ENCODE data around the gene RAPGEF2.
"Not testable (repeated sequence)": the region's sequence is repeated elsewhere in the genome, so short reads cannot be mapped to it uniquely, and the experiment has no call there.

The RAPGEF2 gene

GRCh38 chr4:159098482-159099127 lies 4.3 kb upstream of the RAPGEF2 start:
- no peak for DNase-seq (ENCODE audit: low read depth)

- no peak for DNase-seq (ENCODE audit: low read depth)
Observed at GRCh38 chr4:159101988-159102621, 774 bp upstream of the RAPGEF2 start.

- DNase-seq (ENCODE audit: low read depth) = no peak
Observed at GRCh38 chr4:159103384-159103990, 608 bp downstream of the RAPGEF2 start.

- DNase-seq (ENCODE audit: low read depth) = no peak
Observed at GRCh38 chr4:159104694-159105414, 2.0 kb downstream of the RAPGEF2 start.

- no peak for DNase-seq (ENCODE audit: low read depth)
Observed at GRCh38 chr4:159105761-159106243, 2.9 kb downstream of the RAPGEF2 start.

GRCh38 chr4:159106636-159107035 lies 3.8 kb downstream of the RAPGEF2 start:
- no peak for DNase-seq (ENCODE audit: low read depth)

GRCh38 chr4:159107203-159107925 lies 4.5 kb downstream of the RAPGEF2 start:
- DNase-seq (ENCODE audit: low read depth) = no peak

GRCh38 chr4:159108124-159108523 lies 5.2 kb downstream of the RAPGEF2 start:
- no peak for DNase-seq (ENCODE audit: low read depth)

GRCh38 chr4:159110961-159111360 lies 8.1 kb downstream of the RAPGEF2 start:
- no peak for DNase-seq (ENCODE audit: low read depth)

GRCh38 chr4:159111416-159111815 lies 8.5 kb downstream of the RAPGEF2 start:
- no peak for DNase-seq (ENCODE audit: low read depth)

- not testable (repeated sequence) for DNase-seq (ENCODE audit: low read depth)
Observed at GRCh38 chr4:159113366-159113765, 10.5 kb downstream of the RAPGEF2 start.

- DNase-seq (ENCODE audit: low read depth) = not testable (repeated sequence)
Observed at GRCh38 chr4:159116098-159116497, 13.2 kb downstream of the RAPGEF2 start.

- not testable (repeated sequence) for DNase-seq (ENCODE audit: low read depth)
Observed at GRCh38 chr4:159116693-159117092, 13.8 kb downstream of the RAPGEF2 start.

GRCh38 chr4:159117564-159117963 lies 14.7 kb downstream of the RAPGEF2 start:
- DNase-seq (ENCODE audit: low read depth) = no peak

GRCh38 chr4:159117968-159118367 lies 15.1 kb downstream of the RAPGEF2 start:
- no peak for DNase-seq (ENCODE audit: low read depth)

GRCh38 chr4:159121371-159121770 lies 18.5 kb downstream of the RAPGEF2 start:
- no peak for DNase-seq (ENCODE audit: low read depth)

- no peak for DNase-seq (ENCODE audit: low read depth)
Observed at GRCh38 chr4:159126716-159127115, 23.8 kb downstream of the RAPGEF2 start.

GRCh38 chr4:159127745-159128518 lies 25.1 kb downstream of the RAPGEF2 start:
- no peak for DNase-seq (ENCODE audit: low read depth)

- DNase-seq (ENCODE audit: low read depth) = no peak
Observed at GRCh38 chr4:159129814-159130550, 27.1 kb downstream of the RAPGEF2 start.

GRCh38 chr4:159131564-159131963 lies 28.7 kb downstream of the RAPGEF2 start:
- no peak for DNase-seq (ENCODE audit: low read depth)

All from T-helper 22 cell (primary cell).